SK-N-SH (cell line): Measurements from ENCODE around the gene CDH19. TPM values are rescaled to one million over a fixed set of nuclear protein-coding genes. Genes with fewer than 3 reads are reported as not detected.
A peak's percentile ranks its signal among the peaks of the same experiment; 100 is the strongest.

ENCODE experiments used
- CTCF ChIA-PET: fragments of 300-600, 350-600 bp; formaldehyde crosslinking; extraction: SDS; loops from one replicate; lab custom pipeline; 2021; lab: Yijun Ruan, JAX
- POLR2A ChIA-PET: fragments of 350-600 bp; sonication (Branson Sonifier 250); formaldehyde crosslinking; extraction: SDS; loops from one replicate; lab custom pipeline; 2020; ENCODE audit warnings: antibody characterized with exemption, inconsistent platforms; lab: Yijun Ruan, JAX
- DNase-seq: peaks from one replicate; pipeline ENCODE4 v3.0.0; 2012
- H2AFZ ChIP-seq: fragments of 200-600 bp; sonication (generic); 2 replicates; pipeline ENCODE4 v1.8.1; 2016; ENCODE audit warnings: antibody characterized with exemption, mild to moderate bottlenecking, low read depth
- H3F3A ChIP-seq: fragments of 200-600 bp; sonication (generic); replicated peaks from 2 replicates; pipeline ENCODE3; 2016; ENCODE audit warnings: antibody characterized with exemption, mild to moderate bottlenecking; ENCODE audit not compliant: insufficient read depth
- H3K27ac ChIP-seq, 2 experiments: fragments of 200-500 bp in 1 of 2; fragments of 200-600 bp in 1 of 2; sonication (Bioruptor generic) in 1 of 2; sonication (generic), shearing (Covaris generic) in 1 of 2; 2 replicates each; pipeline versions ENCODE4 v1.5.1 to v1.6.1; 2014 to 2016; ENCODE audit warnings: low read depth in 2 of 2, inconsistent platforms in 1 of 2, low read length in 1 of 2, mild to moderate bottlenecking in 1 of 2, mixed read lengths in 1 of 2
- H3K27me3 ChIP-seq: fragments of 200-600 bp; sonication (generic), shearing (Covaris generic); 2 replicates; pipeline ENCODE4 v1.6.1; 2016; ENCODE audit warnings: mixed run types; ENCODE audit not compliant: insufficient read depth
- H3K36me3 ChIP-seq, 2 experiments: fragments of 200-500 bp in 1 of 2; fragments of 200-600 bp in 1 of 2; sonication (Bioruptor generic) in 1 of 2; sonication (generic) in 1 of 2; replicated peaks in 1 of 2; 2 replicates each; pipeline versions ENCODE3 to v1.5.1; 2014 to 2016; ENCODE audit warnings: low read length in 1 of 2, mild to moderate bottlenecking in 1 of 2; ENCODE audit not compliant: insufficient read depth in 2 of 2, control insufficient read depth in 1 of 2
- H3K4me1 ChIP-seq, 2 experiments: fragments of 200-500 bp in 1 of 2; fragments of 200-600 bp in 1 of 2; sonication (Bioruptor generic) in 1 of 2; sonication (generic), shearing (Covaris generic) in 1 of 2; 2 replicates each; pipeline versions ENCODE4 v1.5.1 to v1.6.1; 2014 to 2016; ENCODE audit warnings: low read depth in 1 of 2, low read length in 1 of 2, mixed run types in 1 of 2; ENCODE audit not compliant: insufficient read depth in 2 of 2, control insufficient read depth in 1 of 2
- H3K4me2 ChIP-seq: fragments of 200-600 bp; sonication (generic), shearing (Covaris generic); 2 replicates; pipeline ENCODE4 v1.6.1; 2017; ENCODE audit warnings: mixed run types
- H3K4me3 ChIP-seq, 2 experiments: fragments of 200-500 bp in 1 of 2; fragments of 200-600 bp in 1 of 2; sonication (Bioruptor generic) in 1 of 2; sonication (generic), shearing (Covaris generic) in 1 of 2; 2 replicates each; pipeline versions ENCODE4 v1.5.1 to v1.8.1; 2014 to 2016; ENCODE audit warnings: low read depth in 2 of 2, inconsistent platforms in 1 of 2, low read length in 1 of 2, mild to moderate bottlenecking in 1 of 2, mixed read lengths in 1 of 2, moderate library complexity in 1 of 2
- H3K79me2 ChIP-seq: fragments of 200-600 bp; sonication (generic); 2 replicates; pipeline ENCODE4 v1.8.1; 2017; ENCODE audit warnings: mild to moderate bottlenecking; ENCODE audit not compliant: insufficient read depth
- H3K9ac ChIP-seq: fragments of 200-600 bp; sonication (generic); 2 replicates; pipeline ENCODE4 v1.6.1; 2017; ENCODE audit warnings: mixed run types
- H3K9me2 ChIP-seq: fragments of 200-600 bp; sonication (generic); 2 replicates; pipeline ENCODE4 v1.6.1; 2017; ENCODE audit warnings: mixed run types
- H3K9me3 ChIP-seq: fragments of 200-600 bp; sonication (generic); 2 replicates; pipeline ENCODE4 v1.6.1; 2017; ENCODE audit warnings: mixed run types, mild to moderate bottlenecking, moderate library complexity
- H4K20me1 ChIP-seq: fragments of 200-600 bp; sonication (generic); 2 replicates; pipeline ENCODE4 v1.6.1; 2017; ENCODE audit warnings: mild to moderate bottlenecking, mixed run types; ENCODE audit not compliant: insufficient read depth
- ELF1 ChIP-seq: IDR thresholded peaks from 2 replicates; pipeline ENCODE4 v1.4.0; 2012
- FOXJ3 ChIP-seq: sonication (generic); formaldehyde crosslinking; IDR thresholded peaks from 2 replicates; pipeline ENCODE4 v1.5.1; 2020; ENCODE audit warnings: mild to moderate bottlenecking, missing genetic modification reagents
- FOXM1 ChIP-seq: IDR thresholded peaks from 2 replicates; pipeline ENCODE4 v1.4.0; 2012; ENCODE audit warnings: low read depth, mild to moderate bottlenecking
- GATA2 ChIP-seq: sonication (generic); formaldehyde crosslinking; IDR thresholded peaks from 2 replicates; pipeline ENCODE4 v1.5.0; 2020; ENCODE audit warnings: mild to moderate bottlenecking, missing genetic modification reagents
- NRF1 ChIP-seq: IDR thresholded peaks from 2 replicates; pipeline ENCODE4 v1.6.1; 2012; ENCODE audit warnings: low read depth, mild to moderate bottlenecking, low read length
- POLR2AphosphoS5 ChIP-seq: IDR thresholded peaks from 2 replicates; pipeline ENCODE4 v1.6.1; 2012; ENCODE audit warnings: low read depth, low read length
- RAD21 ChIP-seq: IDR thresholded peaks from 2 replicates; pipeline ENCODE4 v1.6.1; 2012; ENCODE audit warnings: mild to moderate bottlenecking, low read length
- RCOR1 ChIP-seq: fragments of 150-350 bp; IDR thresholded peaks from 2 replicates; pipeline ENCODE4 v1.6.1; 2017; ENCODE audit warnings: antibody characterized with exemption, low read length
- RXRA ChIP-seq: IDR thresholded peaks from 2 replicates; pipeline ENCODE4 v1.4.0; 2012; ENCODE audit warnings: low read depth, mild to moderate bottlenecking, borderline replicate concordance
- TCF12 ChIP-seq: IDR thresholded peaks from 2 replicates; pipeline ENCODE4 v1.4.0; 2012
- TEAD4 ChIP-seq: IDR thresholded peaks from 2 replicates; pipeline ENCODE4 v1.4.0; 2012; ENCODE audit warnings: mild to moderate bottlenecking, borderline replicate concordance; ENCODE audit not compliant: insufficient read depth
- USF2 ChIP-seq: fragments of 150-350 bp; IDR thresholded peaks from 2 replicates; pipeline ENCODE4 v1.6.1; 2017; ENCODE audit warnings: antibody characterized with exemption, low read length, low read depth, borderline replicate concordance
- WGBS: methylation state at CpG from one replicate; pipeline ENCODE4 v1.1.6; 2017; ENCODE audit warnings: low lambda C conversion rate; 5-methylcytosine and 5-hydroxymethylcytosine counted together
- polyA plus RNA-seq, 3 experiments: library from polyadenylated mRNA; depleted of rRNA; stranded (reverse); fragments of >200 nt; gene quantifications; 2 replicates each; pipeline ENCODE4 v1.2.3, GENCODE V29; 2012
- TF ChIP-seq, protein P1 (sequence below): IDR thresholded peaks from 2 replicates; pipeline ENCODE4 v1.4.0; 2012; ENCODE audit warnings: low read depth, borderline replicate concordance
- TF ChIP-seq, protein P2 (sequence below): IDR thresholded peaks from 2 replicates; pipeline ENCODE4; 2012
- TF ChIP-seq, protein P3 (sequence below): fragments of 200-600 bp; sonication (generic); IDR thresholded peaks from 2 replicates; pipeline ENCODE4 v1.6.1; 2017; ENCODE audit warnings: antibody characterized with exemption, mild to moderate bottlenecking, moderate library complexity

The CDH19 gene
- polyA plus RNA-seq, 1 of the 3 experiments (the other 2 are of a cell fraction): not detected

DNA sequence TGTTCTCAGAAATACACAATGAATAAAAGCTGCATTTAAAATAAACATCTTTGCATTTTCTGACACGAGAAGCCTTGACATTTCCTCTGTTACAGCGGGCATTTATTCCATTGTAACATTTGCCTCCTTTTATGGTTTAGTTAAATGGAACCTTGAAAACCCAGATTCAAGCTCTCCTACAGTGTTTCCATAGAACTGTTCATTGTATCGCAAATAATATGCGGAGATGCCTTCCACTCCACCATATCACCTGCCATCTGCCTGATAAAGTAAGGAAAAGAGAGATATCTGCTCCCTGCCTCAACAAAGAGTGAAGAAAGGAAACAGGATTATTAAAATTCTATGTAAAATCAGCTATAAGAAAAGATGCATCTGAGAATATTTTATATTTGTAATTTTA, 69.8 kb downstream of the CDH19 start:
- H3K4me1 ChIP-seq: no peaks in the 10 kb centered on the region
- H3K27me3 ChIP-seq: no peaks in the 10 kb centered on the region
- H3F3A ChIP-seq: no peaks in the 10 kb centered on the region
- no peaks in the 10 kb centered on the region for H3K9me2 ChIP-seq
- no peak overlapping the region for H3K4me3 ChIP-seq
- no peak overlapping the region for H2AFZ ChIP-seq
- TF ChIP-seq RAD21 (no peak), TEAD4 (no peak), NRF1 (no peak), POLR2AphosphoS5 (no peak), GATA2 (no peak), FOXJ3 (CRISPR knock-in tag) (no peak), RXRA (no peak), FOXM1 (no peak), USF2 (no peak), ELF1 (no peak), RCOR1 (no peak), TCF12 (no peak)
- TF ChIP-seq, protein P1, sequence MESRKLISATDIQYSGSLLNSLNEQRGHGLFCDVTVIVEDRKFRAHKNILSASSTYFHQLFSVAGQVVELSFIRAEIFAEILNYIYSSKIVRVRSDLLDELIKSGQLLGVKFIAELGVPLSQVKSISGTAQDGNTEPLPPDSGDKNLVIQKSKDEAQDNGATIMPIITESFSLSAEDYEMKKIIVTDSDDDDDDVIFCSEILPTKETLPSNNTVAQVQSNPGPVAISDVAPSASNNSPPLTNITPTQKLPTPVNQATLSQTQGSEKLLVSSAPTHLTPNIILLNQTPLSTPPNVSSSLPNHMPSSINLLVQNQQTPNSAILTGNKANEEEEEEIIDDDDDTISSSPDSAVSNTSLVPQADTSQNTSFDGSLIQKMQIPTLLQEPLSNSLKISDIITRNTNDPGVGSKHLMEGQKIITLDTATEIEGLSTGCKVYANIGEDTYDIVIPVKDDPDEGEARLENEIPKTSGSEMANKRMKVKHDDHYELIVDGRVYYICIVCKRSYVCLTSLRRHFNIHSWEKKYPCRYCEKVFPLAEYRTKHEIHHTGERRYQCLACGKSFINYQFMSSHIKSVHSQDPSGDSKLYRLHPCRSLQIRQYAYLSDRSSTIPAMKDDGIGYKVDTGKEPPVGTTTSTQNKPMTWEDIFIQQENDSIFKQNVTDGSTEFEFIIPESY: no peak
- TF ChIP-seq, protein P2, sequence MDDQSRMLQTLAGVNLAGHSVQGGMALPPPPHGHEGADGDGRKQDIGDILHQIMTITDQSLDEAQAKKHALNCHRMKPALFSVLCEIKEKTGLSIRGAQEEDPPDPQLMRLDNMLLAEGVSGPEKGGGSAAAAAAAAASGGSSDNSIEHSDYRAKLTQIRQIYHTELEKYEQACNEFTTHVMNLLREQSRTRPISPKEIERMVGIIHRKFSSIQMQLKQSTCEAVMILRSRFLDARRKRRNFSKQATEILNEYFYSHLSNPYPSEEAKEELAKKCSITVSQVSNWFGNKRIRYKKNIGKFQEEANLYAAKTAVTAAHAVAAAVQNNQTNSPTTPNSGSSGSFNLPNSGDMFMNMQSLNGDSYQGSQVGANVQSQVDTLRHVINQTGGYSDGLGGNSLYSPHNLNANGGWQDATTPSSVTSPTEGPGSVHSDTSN: no peak
- H3K4me2 ChIP-seq: no peak overlapping the region
- H3K79me2 ChIP-seq: no peaks in the 10 kb centered on the region
- H3K27ac ChIP-seq: no peak overlapping the region
- H3K9ac ChIP-seq: no peak overlapping the region
- DNase-seq: no peak
- ChIA-PET POLR2A (no interaction called here), CTCF (interaction anchor here (1.0 kb wide), 1 partner anchor 26 kb away, joined by 3 read pairs; no protein-coding TSS in a partner anchor)
- H4K20me1 ChIP-seq: no peaks in the 10 kb centered on the region
- no peaks in the 10 kb centered on the region for H3K36me3 ChIP-seq
- 34% methylated on average over 4 of the region's 4 CpGs for WGBS
- H3K9me3 ChIP-seq: no peaks in the 10 kb centered on the region

- WGBS: 5% methylated on average over 1 of the region's 1 CpG
Measured at GRCh38 chr18:66533693-66534092, 70.2 kb downstream of the CDH19 start.

More at GRCh38 chr18:66533693-66534092, 70.2 kb downstream of the CDH19 start:
- Histone ChIP-seq H3K9ac (no peak overlapping the region), H3K79me2 (no peaks in the 10 kb centered on the region), H3K27me3 (no peaks in the 10 kb centered on the region), H2AFZ (no peak overlapping the region), H3K36me3 (no peaks in the 10 kb centered on the region), H3K9me3 (no peaks in the 10 kb centered on the region), H3K27ac (no peak overlapping the region), H3K9me2 (no peaks in the 10 kb centered on the region), H3K4me1 (no peaks in the 10 kb centered on the region)
- DNase-seq: no peak
- CTCF ChIA-PET: interaction anchor here (1.0 kb wide), 1 partner anchor 26 kb away, joined by 3 read pairs; no protein-coding TSS in a partner anchor
- TF ChIP-seq, protein P2: no peak
- TF ChIP-seq, protein P3, sequence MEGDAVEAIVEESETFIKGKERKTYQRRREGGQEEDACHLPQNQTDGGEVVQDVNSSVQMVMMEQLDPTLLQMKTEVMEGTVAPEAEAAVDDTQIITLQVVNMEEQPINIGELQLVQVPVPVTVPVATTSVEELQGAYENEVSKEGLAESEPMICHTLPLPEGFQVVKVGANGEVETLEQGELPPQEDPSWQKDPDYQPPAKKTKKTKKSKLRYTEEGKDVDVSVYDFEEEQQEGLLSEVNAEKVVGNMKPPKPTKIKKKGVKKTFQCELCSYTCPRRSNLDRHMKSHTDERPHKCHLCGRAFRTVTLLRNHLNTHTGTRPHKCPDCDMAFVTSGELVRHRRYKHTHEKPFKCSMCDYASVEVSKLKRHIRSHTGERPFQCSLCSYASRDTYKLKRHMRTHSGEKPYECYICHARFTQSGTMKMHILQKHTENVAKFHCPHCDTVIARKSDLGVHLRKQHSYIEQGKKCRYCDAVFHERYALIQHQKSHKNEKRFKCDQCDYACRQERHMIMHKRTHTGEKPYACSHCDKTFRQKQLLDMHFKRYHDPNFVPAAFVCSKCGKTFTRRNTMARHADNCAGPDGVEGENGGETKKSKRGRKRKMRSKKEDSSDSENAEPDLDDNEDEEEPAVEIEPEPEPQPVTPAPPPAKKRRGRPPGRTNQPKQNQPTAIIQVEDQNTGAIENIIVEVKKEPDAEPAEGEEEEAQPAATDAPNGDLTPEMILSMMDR: peak; percentile 28; the same call in 1 of the 2 replicates
- TF ChIP-seq, all 33 proteins: peak for 1
- Histone ChIP-seq H4K20me1 (no peaks in the 10 kb centered on the region), H3K4me3 (no peak overlapping the region), H3K4me2 (no peak overlapping the region), H3F3A (no peaks in the 10 kb centered on the region)
- POLR2A ChIA-PET: no interaction called here
